Hepatocyte (in vitro differentiated cells): ENCODE results near the gene MAMDC2.

Experiments
- EZH2 ChIP-seq: fragments of 200-600 bp; sonication (generic); IDR thresholded peaks from 2 replicates; pipeline ENCODE4 v1.6.1; 2016; ENCODE audit warnings: antibody characterized with exemption, mild to moderate bottlenecking, borderline replicate concordance
- EZH2phosphoT487 ChIP-seq: fragments of 200-600 bp; sonication (generic); IDR thresholded peaks from one replicate; pipeline ENCODE4 v1.6.1; 2018; ENCODE audit warnings: antibody characterized with exemption, mild to moderate bottlenecking, low read depth, moderate library complexity; ENCODE audit not compliant: unreplicated experiment, severe bottlenecking
- TF ChIP-seq, protein P1 (sequence below): fragments of 200-600 bp; sonication (generic); IDR thresholded peaks from 2 replicates; pipeline ENCODE4 v1.5.1; 2016; ENCODE audit warnings: antibody characterized with exemption, mild to moderate bottlenecking; ENCODE audit not compliant: poor library complexity

DNA sequence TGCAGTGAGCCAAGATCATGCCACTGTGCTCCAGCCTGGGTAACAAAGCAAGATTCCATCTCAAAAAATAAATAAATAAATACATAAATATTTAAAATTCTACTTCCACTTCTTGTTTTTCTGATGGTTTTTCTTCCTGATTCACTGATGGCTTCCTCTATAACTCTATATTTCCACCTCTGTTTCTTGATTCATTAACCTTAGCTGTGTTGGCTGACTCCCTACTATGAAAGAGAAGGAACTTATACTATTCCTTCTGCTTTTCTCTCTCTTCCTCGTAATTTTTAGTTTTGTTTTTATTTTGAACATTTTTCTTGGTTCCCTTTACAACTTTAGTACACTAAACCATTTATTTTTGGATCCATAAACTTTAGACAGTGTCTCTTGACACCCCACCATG is 103.5 kb downstream of the MAMDC2 start:
- TF ChIP-seq, protein P1, sequence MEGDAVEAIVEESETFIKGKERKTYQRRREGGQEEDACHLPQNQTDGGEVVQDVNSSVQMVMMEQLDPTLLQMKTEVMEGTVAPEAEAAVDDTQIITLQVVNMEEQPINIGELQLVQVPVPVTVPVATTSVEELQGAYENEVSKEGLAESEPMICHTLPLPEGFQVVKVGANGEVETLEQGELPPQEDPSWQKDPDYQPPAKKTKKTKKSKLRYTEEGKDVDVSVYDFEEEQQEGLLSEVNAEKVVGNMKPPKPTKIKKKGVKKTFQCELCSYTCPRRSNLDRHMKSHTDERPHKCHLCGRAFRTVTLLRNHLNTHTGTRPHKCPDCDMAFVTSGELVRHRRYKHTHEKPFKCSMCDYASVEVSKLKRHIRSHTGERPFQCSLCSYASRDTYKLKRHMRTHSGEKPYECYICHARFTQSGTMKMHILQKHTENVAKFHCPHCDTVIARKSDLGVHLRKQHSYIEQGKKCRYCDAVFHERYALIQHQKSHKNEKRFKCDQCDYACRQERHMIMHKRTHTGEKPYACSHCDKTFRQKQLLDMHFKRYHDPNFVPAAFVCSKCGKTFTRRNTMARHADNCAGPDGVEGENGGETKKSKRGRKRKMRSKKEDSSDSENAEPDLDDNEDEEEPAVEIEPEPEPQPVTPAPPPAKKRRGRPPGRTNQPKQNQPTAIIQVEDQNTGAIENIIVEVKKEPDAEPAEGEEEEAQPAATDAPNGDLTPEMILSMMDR: no peak
- no peak for TF ChIP-seq EZH2
- TF ChIP-seq EZH2phosphoT487: no peak
